Sciatic nerve (tissue), 2 donors: ENCODE data around the gene ZNF79. TPM values are rescaled to one million over a fixed set of nuclear protein-coding genes. Genes with fewer than 3 reads are reported as not detected.

Experiments used
- ATAC-seq: fragments of 200-7000 bp; cut with Tn5 transposase; one replicate; pipeline ENCODE4 v1.9.1; 2020; ENCODE audit warnings: mild to moderate bottlenecking, moderate library complexity
- DNase-seq: peaks from one replicate; pipeline ENCODE4 v3.0.0-alpha.2; 2020; ENCODE audit warnings: low spot score
- intact Hi-C: fragments of 100-400 bp; cut with DNase I; formaldehyde crosslinking; loops from one replicate; pipeline ENCODE4 v1.14.2; 2022
- total RNA-seq: library from RNA; stranded (reverse); fragmentation: NEBNext Ultra II Directional; extraction: Animal tissue kit (Norgen Biotek cat#: 25700); gene quantifications from one replicate; pipeline ENCODE4 v1.2.1, GENCODE V29; 2021
- donor health status: DM: no; HTN: no; CAD: no.
- donor health status: DM: no; HTN: no; CAD: no.

ZNF79 gene
- total RNA-seq, 1 donor from 2014 or later = 12.8 TPM

GRCh38 chr9:127482662-127483061, 58.5 kb downstream of the ZNF79 start:
- ATAC-seq (no peak), DNase-seq (no peak)
- intact Hi-C loops = no loop called here

- intact Hi-C loops = no loop called here
- DNase-seq (no peak), ATAC-seq (no peak)
Measured at GRCh38 chr9:127485995-127486394, 61.8 kb downstream of the ZNF79 start.

GRCh38 chr9:127488946-127489345, 64.8 kb downstream of the ZNF79 start:
- intact Hi-C loops = no loop called here
- no peak for DNase-seq
- ATAC-seq = no peak

- intact Hi-C loops = no loop called here
- ATAC-seq (no peak), DNase-seq (no peak)
Measured at GRCh38 chr9:127489471-127490115, 65.4 kb downstream of the ZNF79 start.

GRCh38 chr9:127490535-127491230, 66.5 kb downstream of the ZNF79 start:
- DNase-seq = no peak
- intact Hi-C loops = no loop called here
- ATAC-seq = no peak

- ATAC-seq (no peak), DNase-seq (no peak)
- intact Hi-C loops = no loop called here
Measured at GRCh38 chr9:127491516-127491915, 67.3 kb downstream of the ZNF79 start.

GRCh38 chr9:127492616-127493015, 68.4 kb downstream of the ZNF79 start:
- no peak for ATAC-seq
- no peak for DNase-seq
- intact Hi-C loops = no loop called here

GRCh38 chr9:127493592-127494303, 69.6 kb downstream of the ZNF79 start:
- ATAC-seq (no peak), DNase-seq (no peak)
- intact Hi-C loops = no loop called here

GRCh38 chr9:127494304-127494702, 70.1 kb downstream of the ZNF79 start:
- ATAC-seq (no peak), DNase-seq (no peak)
- intact Hi-C loops = no loop called here

Other genes starting within 250 kb of the ZNF79 start
- gene GARNL3, start 159.6 kb upstream of the ZNF79 start, total RNA-seq = 33.7 TPM
- gene SLC2A8, start 27.2 kb upstream of the ZNF79 start, total RNA-seq = 22.5 TPM
- 894 TPM for gene RPL12, start 27.0 kb downstream of the ZNF79 start, total RNA-seq
- 27.0 TPM for gene LRSAM1, start 27.1 kb downstream of the ZNF79 start, total RNA-seq
- 113 TPM for gene STXBP1, start 187.9 kb downstream of the ZNF79 start, total RNA-seq